NCI-H1930 (cell line): ENCODE results near the gene STX1B.

ENCODE experiments used
- DNase-seq, 2 experiments: peaks; one replicate each; lab custom pipeline; 2025; lab: John Stamatoyannopoulos, UW

STX1B gene

GRCh38 chr16:30996324-30996984 lies 14.0 kb downstream of the STX1B start:
- DNase-seq = no peak

- no peak for DNase-seq
These were observed 14.5 kb downstream of the STX1B start for GRCh38 chr16:30995927-30996323.

GRCh38 chr16:30992931-30993816 lies 17.3 kb downstream of the STX1B start:
- no peak for DNase-seq

DNA sequence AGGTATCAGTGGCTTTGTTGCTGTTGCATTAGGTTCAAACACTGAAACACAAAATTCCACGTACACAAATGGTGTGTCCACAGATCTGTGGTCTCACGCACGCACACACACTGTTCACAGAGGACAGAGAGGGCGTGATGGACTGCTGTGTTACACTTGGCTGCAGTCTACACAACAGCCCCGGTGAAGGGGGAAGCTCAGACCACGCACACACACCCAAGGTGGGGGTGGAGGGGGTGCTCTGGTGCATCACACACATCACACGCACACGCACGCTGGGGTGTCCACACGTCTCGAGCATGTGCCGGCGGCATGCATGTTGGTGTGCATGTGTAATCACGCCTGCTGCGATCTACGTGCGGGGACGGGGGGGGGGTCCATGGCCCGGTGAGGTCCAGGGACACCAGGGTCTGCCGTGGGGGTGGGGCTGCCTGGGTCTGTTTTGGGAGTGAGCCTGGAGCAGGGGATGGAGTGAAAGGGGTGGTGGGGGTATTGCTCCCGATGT lies 18.1 kb downstream of the STX1B start:
- DNase-seq = no peak

DNA sequence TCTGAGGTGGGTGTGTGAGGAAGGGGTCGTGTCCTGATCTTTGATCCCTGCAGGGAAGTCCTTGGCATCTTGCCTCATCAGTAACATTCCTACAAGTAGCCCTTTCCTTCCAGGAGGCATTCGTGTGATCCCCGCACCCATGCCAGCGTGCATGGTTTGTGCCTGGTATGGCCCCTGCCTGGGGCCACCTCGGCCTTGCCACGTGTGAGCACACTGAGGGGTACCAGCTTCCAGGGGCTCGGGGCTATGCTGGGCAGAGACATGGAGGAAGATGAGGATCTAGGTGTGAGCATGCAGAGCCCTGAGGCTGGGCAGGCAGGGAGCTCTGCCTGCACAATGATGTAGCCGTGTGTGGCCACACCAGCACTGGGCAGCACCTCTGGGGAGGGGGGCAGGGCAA lies 19.4 kb downstream of the STX1B start:
- DNase-seq = no peak

- DNase-seq = no peak
These were observed 20.3 kb downstream of the STX1B start for GRCh38 chr16:30990105-30990504.

DNA sequence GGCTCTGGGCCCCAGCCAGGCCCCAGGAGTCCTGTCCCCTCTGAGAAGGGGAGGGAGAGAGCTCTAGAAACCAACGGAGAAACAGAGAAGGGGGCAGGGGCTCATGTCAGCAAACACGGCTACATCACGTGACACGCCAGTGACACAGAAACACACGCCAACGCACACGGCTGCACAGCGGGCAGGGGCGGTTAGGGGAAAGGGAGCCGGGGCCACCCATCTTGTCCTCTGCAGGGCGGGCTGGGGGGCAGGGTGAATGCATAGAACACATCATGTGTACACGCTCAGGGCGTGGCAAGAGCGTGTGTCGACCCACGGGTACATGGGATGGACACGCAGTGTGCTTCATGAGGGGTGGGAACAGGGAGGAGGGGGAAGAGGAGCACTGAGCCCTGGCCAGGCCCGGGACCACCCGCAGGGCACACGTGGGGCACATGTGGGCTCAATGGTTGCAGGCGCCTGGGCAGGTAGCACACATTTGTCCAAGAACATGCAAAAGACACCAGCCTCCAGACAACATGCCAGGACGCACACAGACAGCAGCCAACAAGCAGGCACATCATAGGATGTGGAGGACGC lies 20.9 kb downstream of the STX1B start:
- DNase-seq = no peak

DNA sequence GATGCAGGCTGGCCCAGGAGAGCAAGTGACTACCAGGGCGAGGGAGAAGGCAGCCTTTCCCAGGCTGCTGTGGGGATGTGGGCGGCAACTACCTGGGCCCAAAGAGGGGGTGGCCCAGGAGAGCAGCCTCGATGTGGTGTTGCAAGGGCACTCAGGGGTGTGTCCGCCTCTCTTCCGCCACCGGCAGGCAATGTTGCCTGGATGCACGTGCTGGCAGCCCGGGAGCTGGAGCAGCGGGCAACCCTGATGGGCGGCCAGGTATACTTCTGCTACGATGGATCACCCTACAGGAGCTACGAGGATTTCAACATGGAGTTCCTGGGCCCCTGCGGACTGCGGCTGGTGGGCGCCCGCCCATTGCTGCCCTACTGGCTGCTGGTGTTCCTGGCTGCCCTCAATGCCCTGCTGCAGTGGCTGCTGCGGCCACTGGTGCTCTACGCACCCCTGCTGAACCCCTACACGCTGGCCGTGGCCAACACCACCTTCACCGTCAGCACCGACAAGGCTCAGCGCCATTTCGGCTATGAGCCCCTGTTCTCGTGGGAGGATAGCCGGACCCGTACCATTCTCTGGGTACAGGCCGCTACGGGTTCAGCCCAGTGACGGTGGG lies 22.8 kb downstream of the STX1B start:
- DNase-seq = no peak

- no peak for DNase-seq
These were observed 24.1 kb downstream of the STX1B start for GRCh38 chr16:30986129-30986991.

GRCh38 chr16:30985401-30986128 lies 24.9 kb downstream of the STX1B start:
- peak; percentile 17 to 27 for DNase-seq

GRCh38 chr16:30984669-30985400 lies 25.6 kb downstream of the STX1B start, which contains the start of gene HSD3B7:
Gene HSD3B7, plus strand, starts transcription at chr16:30985207. Its CDS starts 452 bp downstream, at chr16:30985659.
- peak; percentile 68 to 83 for DNase-seq

DNA sequence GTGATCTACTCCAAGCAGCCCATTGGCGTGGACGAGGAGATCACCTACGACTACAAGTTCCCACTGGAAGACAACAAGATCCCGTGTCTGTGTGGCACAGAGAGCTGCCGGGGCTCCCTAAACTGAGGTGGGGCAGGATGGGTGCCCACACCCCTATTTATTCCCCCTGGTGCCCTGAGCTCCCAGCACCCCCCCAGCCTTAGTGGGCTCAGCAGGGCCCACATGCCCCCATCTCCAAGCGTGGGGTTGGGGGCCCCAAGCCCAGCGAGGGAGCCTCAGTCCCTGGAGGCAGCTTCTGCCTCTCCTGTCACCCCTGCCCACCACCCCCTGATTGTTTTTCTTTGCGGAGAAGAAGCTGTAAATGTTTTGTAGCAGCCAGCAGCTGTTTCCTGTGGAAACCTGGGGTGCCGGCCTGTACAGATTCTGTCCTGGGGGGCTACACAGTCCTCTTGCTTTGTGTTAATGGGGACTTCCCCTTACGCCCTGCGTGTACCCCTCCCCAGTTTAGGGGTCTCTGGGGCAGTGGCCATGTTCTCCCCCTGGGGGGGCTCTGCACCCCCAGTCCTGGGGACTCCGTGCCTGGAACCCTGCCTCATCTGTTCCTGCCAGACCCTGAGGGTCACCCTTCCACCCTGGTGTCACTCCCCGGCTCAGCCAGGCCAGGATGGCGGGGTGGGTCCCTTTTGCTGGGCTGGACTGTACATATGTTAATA lies 26.4 kb downstream of the STX1B start:
- DNase-seq = no peak

DNA sequence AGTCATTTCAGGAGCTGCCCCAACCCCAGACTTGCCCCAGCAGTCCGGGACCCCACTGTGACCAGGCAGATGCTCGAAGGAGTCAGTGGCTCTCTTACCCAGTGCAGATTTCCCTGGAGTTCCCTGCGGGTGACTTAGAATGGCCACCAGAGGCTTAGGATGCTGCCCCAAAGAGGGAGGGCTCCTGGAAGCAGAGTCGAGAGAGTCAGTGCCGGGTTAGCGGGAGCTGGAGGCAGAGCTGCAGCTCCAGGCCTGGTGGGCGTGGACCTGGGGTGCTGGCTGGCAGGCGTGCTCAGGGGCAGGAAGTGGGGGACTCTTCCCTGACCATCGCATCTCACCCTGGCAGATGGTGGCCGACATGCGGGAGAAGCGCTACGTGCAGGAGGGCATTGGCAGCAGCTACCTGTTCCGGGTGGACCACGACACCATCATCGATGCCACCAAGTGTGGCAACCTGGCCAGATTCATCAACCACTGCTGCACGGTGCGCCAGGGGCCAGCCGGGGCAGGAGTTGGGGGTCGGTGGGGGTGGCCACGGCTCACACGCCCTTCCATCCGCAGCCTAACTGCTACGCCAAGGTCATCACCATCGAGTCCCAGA lies 27.0 kb downstream of the STX1B start:
- no peak for DNase-seq

DNA sequence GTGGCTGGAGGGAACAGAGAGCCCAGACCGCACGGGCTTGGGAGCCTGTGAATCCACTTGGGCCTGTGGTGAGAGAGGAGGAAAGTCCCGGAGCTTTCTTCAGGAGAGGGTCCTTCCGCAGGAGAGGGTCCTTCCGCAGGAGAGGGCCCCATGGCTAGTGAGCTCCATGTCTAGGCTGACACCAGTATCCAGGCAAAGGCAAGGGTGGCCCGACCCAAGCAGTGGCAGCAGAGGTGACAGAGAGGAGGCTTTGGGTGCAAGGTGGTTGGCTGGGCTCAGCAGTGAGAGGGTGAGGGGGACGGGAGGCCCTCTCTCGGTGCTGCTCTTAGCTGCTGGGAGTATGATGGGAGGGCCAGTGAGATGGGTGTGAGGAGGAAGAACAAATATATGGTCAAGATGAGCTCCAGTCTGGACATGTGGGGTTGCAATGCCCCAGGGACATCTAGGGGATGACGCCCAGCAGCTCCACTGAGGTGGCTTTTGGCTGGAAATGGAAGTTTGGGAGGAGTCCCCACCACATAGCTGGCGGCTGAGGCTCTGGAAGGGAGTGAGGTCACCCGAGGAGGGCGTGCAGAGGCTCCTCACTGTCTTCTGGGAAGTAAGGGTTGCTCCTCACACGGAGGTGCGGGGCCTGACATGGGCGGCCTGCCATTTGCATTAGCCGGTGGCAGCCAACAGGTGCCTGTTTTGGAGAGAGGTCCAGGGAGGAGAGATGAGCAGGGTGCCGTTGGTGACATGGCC lies 27.7 kb downstream of the STX1B start:
- no peak for DNase-seq

DNA sequence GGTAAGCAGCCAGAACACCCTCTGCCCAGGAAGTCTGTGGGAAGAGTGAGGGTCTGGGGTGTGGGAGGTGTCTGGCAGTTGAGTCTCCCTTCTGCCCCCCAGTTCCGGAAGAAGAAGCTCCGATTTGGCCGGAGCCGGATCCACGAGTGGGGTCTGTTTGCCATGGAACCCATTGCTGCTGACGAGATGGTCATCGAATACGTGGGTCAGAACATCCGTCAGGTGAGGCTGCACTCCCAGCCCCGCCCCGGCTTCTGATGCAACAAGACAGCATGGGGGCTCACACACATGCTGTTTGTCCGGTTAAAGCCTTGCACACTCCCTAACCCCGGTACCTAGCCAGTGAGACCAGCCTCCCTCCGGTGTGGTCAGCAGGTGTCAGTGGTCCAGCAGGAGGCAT lies 29.5 kb downstream of the STX1B start:
- DNase-seq = no peak

DNA sequence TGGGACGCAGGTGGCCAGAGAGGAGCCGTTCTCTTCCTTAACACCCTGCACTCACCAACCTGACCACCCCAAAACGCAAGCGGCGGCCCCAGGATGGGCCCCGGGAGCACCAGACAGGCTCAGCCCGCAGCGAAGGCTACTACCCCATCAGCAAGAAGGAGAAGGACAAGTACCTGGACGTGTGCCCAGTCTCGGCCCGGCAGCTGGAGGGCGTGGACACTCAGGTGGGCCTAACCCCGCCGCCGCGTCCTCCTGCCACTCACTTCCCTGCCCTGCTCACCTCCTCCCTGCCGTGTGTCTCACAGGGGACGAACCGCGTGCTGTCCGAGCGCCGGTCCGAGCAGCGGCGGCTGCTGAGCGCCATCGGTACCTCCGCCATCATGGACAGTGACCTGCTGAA lies 30.0 kb downstream of the STX1B start:
- DNase-seq = no peak

GRCh38 chr16:30980023-30980371 lies 30.4 kb downstream of the STX1B start:
- no peak for DNase-seq
